ENCODE data around the gene ARHGAP24.

The ARHGAP24 gene

DNA sequence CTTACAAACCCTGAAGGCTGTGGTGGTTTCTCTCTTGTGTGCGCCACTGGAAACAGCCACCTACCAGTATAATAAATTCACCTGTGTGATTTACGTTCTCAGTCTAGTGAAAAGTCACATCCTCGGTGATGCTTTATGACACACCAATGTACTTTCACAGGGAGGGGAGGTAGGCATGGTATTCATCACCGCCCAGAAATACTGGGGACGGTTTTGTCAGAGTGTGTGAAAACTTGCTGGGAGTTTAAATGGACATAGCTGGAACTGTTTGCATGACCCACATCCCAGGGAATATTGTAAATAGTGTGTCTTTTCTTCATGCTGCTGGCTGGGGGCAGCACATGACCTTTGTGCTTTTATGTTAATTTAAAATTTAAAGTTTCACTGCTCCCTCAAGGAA is 463.1 kb downstream of the ARHGAP24 start:
- Histone ChIP-seq H3K79me2 (ENCODE audit: insufficient read depth, low read length) (no peaks in the 10 kb centered on the region), H3K36me3 (ENCODE audit: low read length) (no peaks in the 10 kb centered on the region), H3K4me3 (ENCODE audit: insufficient read depth, low read length, poor library complexity, severe bottlenecking) (no peak overlapping the region), H2AFZ (ENCODE audit: low read depth, low read length, severe bottlenecking) (no peak overlapping the region), H3K4me2 (ENCODE audit: low read depth, low read length, poor library complexity, severe bottlenecking) (no peak overlapping the region), H4K20me1 (ENCODE audit: low read depth, low read length) (no peaks in the 10 kb centered on the region), H3F3A (ENCODE audit: insufficient read depth) (no peaks in the 10 kb centered on the region), H3K9me3 (ENCODE audit: insufficient read depth, low read length) (no peaks in the 10 kb centered on the region), H3K9ac (ENCODE audit: low read length) (no peak overlapping the region), H3K27me3 (ENCODE audit: low read length) (no peaks in the 10 kb centered on the region), H3K27ac (ENCODE audit: low read depth, low read length) (no peak overlapping the region), H3K9me2 (replicated peaks; ENCODE audit: insufficient read depth, low read length) (no peaks in the 10 kb centered on the region)
- TF ChIP-seq, protein P1, sequence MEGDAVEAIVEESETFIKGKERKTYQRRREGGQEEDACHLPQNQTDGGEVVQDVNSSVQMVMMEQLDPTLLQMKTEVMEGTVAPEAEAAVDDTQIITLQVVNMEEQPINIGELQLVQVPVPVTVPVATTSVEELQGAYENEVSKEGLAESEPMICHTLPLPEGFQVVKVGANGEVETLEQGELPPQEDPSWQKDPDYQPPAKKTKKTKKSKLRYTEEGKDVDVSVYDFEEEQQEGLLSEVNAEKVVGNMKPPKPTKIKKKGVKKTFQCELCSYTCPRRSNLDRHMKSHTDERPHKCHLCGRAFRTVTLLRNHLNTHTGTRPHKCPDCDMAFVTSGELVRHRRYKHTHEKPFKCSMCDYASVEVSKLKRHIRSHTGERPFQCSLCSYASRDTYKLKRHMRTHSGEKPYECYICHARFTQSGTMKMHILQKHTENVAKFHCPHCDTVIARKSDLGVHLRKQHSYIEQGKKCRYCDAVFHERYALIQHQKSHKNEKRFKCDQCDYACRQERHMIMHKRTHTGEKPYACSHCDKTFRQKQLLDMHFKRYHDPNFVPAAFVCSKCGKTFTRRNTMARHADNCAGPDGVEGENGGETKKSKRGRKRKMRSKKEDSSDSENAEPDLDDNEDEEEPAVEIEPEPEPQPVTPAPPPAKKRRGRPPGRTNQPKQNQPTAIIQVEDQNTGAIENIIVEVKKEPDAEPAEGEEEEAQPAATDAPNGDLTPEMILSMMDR (IDR thresholded peaks at IDR 0.05; ENCODE audit: insufficient read depth, low read length, poor library complexity, severe bottlenecking), result no peak
- TF ChIP-seq EZH2phosphoT487 (conservative IDR thresholded peaks at IDR 0.05; ENCODE audit: low read length), result no peak

DNA sequence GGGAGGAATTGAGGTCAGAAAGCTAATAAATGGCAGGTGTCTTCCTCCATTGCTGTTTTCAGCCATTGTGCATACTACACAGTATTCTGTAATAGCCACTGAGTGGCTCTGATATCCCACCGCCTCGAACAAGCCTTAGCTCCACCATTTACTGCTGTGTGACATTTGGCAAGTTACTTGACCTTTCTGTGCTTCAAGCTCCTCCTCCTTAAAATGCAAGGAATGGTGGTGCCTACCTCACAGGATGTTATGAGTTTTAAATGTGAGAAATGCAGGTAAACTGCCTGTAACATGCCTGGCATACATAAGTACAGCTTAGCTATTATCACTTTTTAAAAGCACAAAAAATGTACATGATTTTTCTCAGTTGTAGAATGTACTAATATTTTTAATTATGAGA is 464.0 kb downstream of the ARHGAP24 start:
- no peaks in the 10 kb centered on the region for H3F3A ChIP-seq (ENCODE audit: insufficient read depth)
- H3K9ac ChIP-seq (ENCODE audit: low read length), result no peak overlapping the region
- H3K4me3 ChIP-seq (ENCODE audit: insufficient read depth, low read length, poor library complexity, severe bottlenecking), result no peak overlapping the region
- H3K4me2 ChIP-seq (ENCODE audit: low read depth, low read length, poor library complexity, severe bottlenecking), result no peak overlapping the region
- H3K27me3 ChIP-seq (ENCODE audit: low read length), result no peaks in the 10 kb centered on the region
- H4K20me1 ChIP-seq (ENCODE audit: low read depth, low read length), result no peaks in the 10 kb centered on the region
- TF ChIP-seq, protein P1 (IDR thresholded peaks at IDR 0.05; ENCODE audit: insufficient read depth, low read length, poor library complexity, severe bottlenecking), result no peak
- TF ChIP-seq EZH2phosphoT487 (conservative IDR thresholded peaks at IDR 0.05; ENCODE audit: low read length), result no peak
- H3K9me2 ChIP-seq (replicated peaks; ENCODE audit: insufficient read depth, low read length), result no peaks in the 10 kb centered on the region
- no peaks in the 10 kb centered on the region for H3K36me3 ChIP-seq (ENCODE audit: low read length)
- no peak overlapping the region for H2AFZ ChIP-seq (ENCODE audit: low read depth, low read length, severe bottlenecking)
- H3K79me2 ChIP-seq (ENCODE audit: insufficient read depth, low read length), result no peaks in the 10 kb centered on the region
- H3K9me3 ChIP-seq (ENCODE audit: insufficient read depth, low read length), result no peaks in the 10 kb centered on the region
- H3K27ac ChIP-seq (ENCODE audit: low read depth, low read length), result no peak overlapping the region

DNA sequence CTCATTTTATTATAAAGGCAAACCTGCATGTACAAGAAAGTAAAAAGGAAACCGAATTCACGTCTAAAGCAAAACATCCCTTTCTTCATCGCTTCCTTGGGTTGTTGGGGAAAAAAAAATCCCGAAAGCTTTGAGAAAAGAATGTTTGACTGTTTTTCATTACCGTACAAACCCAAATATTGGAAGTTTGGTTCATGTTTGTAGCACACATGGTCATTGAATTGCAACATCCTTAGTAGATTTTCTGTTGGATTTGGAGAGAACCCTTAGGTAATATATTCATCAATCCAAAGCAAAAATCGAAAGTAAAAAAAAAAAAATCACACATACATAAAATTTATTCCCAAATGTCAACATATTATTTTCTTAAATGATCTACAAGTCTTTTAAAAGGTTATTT is 464.6 kb downstream of the ARHGAP24 start:
- Histone ChIP-seq H3K9ac (ENCODE audit: low read length) (no peak overlapping the region), H3K9me3 (ENCODE audit: insufficient read depth, low read length) (no peaks in the 10 kb centered on the region), H3K27me3 (ENCODE audit: low read length) (no peaks in the 10 kb centered on the region), H3K27ac (ENCODE audit: low read depth, low read length) (no peak overlapping the region), H3K79me2 (ENCODE audit: insufficient read depth, low read length) (no peaks in the 10 kb centered on the region), H2AFZ (ENCODE audit: low read depth, low read length, severe bottlenecking) (no peak overlapping the region), H4K20me1 (ENCODE audit: low read depth, low read length) (no peaks in the 10 kb centered on the region), H3F3A (ENCODE audit: insufficient read depth) (no peaks in the 10 kb centered on the region), H3K4me3 (ENCODE audit: insufficient read depth, low read length, poor library complexity, severe bottlenecking) (no peak overlapping the region), H3K36me3 (ENCODE audit: low read length) (no peaks in the 10 kb centered on the region), H3K4me2 (ENCODE audit: low read depth, low read length, poor library complexity, severe bottlenecking) (no peak overlapping the region), H3K9me2 (replicated peaks; ENCODE audit: insufficient read depth, low read length) (no peaks in the 10 kb centered on the region)
- TF ChIP-seq, protein P1 (IDR thresholded peaks at IDR 0.05; ENCODE audit: insufficient read depth, low read length, poor library complexity, severe bottlenecking), result no peak
- TF ChIP-seq EZH2phosphoT487 (conservative IDR thresholded peaks at IDR 0.05; ENCODE audit: low read length), result no peak
